HCT116 (cell line): ENCODE measurements around the gene FRS2.

ENCODE experiments used
- CTCF ChIP-seq, 3 experiments: fragments of 200-600 bp in 1 of 3; sonication (generic) in 1 of 3; IDR thresholded peaks in 2 of 3; conservative IDR thresholded peaks in 1 of 3; 2 replicates each; pipeline ENCODE4 v1.5.1; 2012 to 2017; ENCODE audit warnings: low read depth in 2 of 3, low read length in 2 of 3, antibody characterized with exemption in 1 of 3, borderline replicate concordance in 1 of 3, control low read depth in 1 of 3, mild to moderate bottlenecking in 1 of 3, mixed read lengths in 1 of 3, mixed run types in 1 of 3, moderate library complexity in 1 of 3; ENCODE audit not compliant: insufficient read depth in 1 of 3
- POLR2AphosphoS5 ChIP-seq: IDR thresholded peaks from 2 replicates; pipeline ENCODE4 v1.6.1; 2011; ENCODE audit warnings: mild to moderate bottlenecking, low read depth, low read length, moderate library complexity

GRCh38 chr12:69595689-69596088 is 125.5 kb downstream of the FRS2 start:
- TF ChIP-seq POLR2AphosphoS5 (no peak), CTCF (IDR thresholded peaks at IDR 0.05 in 2 of 3, conservative IDR thresholded peaks at IDR 0.05 in 1 of 3; ENCODE audit: borderline replicate concordance in 1 of 3, insufficient read depth in 1 of 3, low read depth in 2 of 3, low read length in 2 of 3) (no peak)
